Endodermal cell (in vitro differentiated cells): ENCODE measurements around the gene BRMS1. TPM values are rescaled to one million over a fixed set of nuclear protein-coding genes. Genes with fewer than 3 reads are reported as not detected.
A peak's percentile ranks its signal among the peaks of the same experiment; 100 is the strongest.

Experiments
- DNase-seq: peaks from one replicate; pipeline ENCODE4 v3.0.0-alpha.2; 2017
- H3K27ac ChIP-seq: 2 replicates; pipeline ENCODE4 v1.5.1; 2013; ENCODE audit warnings: mild to moderate bottlenecking, low read depth, low read length, moderate library complexity
- H3K27me3 ChIP-seq: 2 replicates; pipeline ENCODE4 v1.6.1; 2013; ENCODE audit warnings: mild to moderate bottlenecking, low read length, moderate library complexity; ENCODE audit not compliant: insufficient read depth, control insufficient read depth, poor library complexity, severe bottlenecking
- H3K36me3 ChIP-seq: 2 replicates; pipeline ENCODE4 v1.7.0; 2013; ENCODE audit warnings: mild to moderate bottlenecking, low read length, moderate library complexity; ENCODE audit not compliant: control insufficient read depth, insufficient read depth
- H3K4me1 ChIP-seq: one replicate; pipeline ENCODE4 v1.7.0; 2013; ENCODE audit warnings: low read length; ENCODE audit not compliant: control insufficient read depth, insufficient read depth
- H3K4me3 ChIP-seq: 2 replicates; pipeline ENCODE4 v1.5.1; 2013; ENCODE audit warnings: mild to moderate bottlenecking, low read length, moderate library complexity
- H3K9ac ChIP-seq: 2 replicates; pipeline ENCODE4 v1.6.1; 2013; ENCODE audit warnings: mild to moderate bottlenecking, low read length, moderate library complexity; ENCODE audit not compliant: poor library complexity, severe bottlenecking; ENCODE audit errors: extremely low read depth
- H3K9me3 ChIP-seq: 2 replicates; pipeline ENCODE4 v1.6.1; 2013; ENCODE audit warnings: mild to moderate bottlenecking, low read length, moderate library complexity; ENCODE audit not compliant: control insufficient read depth
- H3K27ac Mint-ChIP-seq: 2 replicates; pipeline ENCODE4 v1.8.0; 2020; ENCODE audit warnings: mixed read lengths
- H3K27me3 Mint-ChIP-seq: 2 replicates; pipeline ENCODE4 v1.8.0; 2021; ENCODE audit warnings: mild to moderate bottlenecking, mixed read lengths; ENCODE audit not compliant: insufficient read depth
- H3K36me3 Mint-ChIP-seq: 2 replicates; pipeline ENCODE4 v1.8.0; 2020; ENCODE audit warnings: low read depth, mixed read lengths
- H3K4me1 Mint-ChIP-seq: 2 replicates; pipeline ENCODE4 v1.8.0; 2020; ENCODE audit warnings: mixed read lengths
- H3K4me3 Mint-ChIP-seq: 2 replicates; pipeline ENCODE4 v1.8.0; 2020; ENCODE audit warnings: mild to moderate bottlenecking, moderate library complexity, mixed read lengths
- H3K9me3 Mint-ChIP-seq: 2 replicates; pipeline ENCODE4 v1.8.0; 2020; ENCODE audit warnings: mild to moderate bottlenecking, mixed read lengths
- CTCF ChIP-seq: fragments of 200-600 bp; sonication (generic); conservative IDR thresholded peaks from 2 replicates; pipeline ENCODE4 v1.5.0; 2021; ENCODE audit warnings: antibody characterized with exemption, mild to moderate bottlenecking
- whole genome bisulfite sequencing, 2 experiments: methylation state at CpG; one replicate each; pipeline versions ENCODE4 v1.1.5 to v1.1.7; 2013; ENCODE audit warnings: missing lambda C conversion rate in 2 of 2, mixed read lengths in 1 of 2; ENCODE audit not compliant: insufficient coverage in 1 of 2, insufficient read length in 1 of 2; 5-methylcytosine and 5-hydroxymethylcytosine counted together
- long read RNA-seq, 4 experiments: library from polyadenylated mRNA in 2 of 4; library from RNA in 1 of 4; library from capped mRNA in 1 of 4; stranded (forward) in 3 of 4; unstranded in 1 of 4; transcript quantifications; one replicate each; pipeline ENCODE4 v2.0.0, GENCODE V29; 2020 to 2021; ENCODE audit warnings: inconsistent platforms in 1 of 4
- polyA plus RNA-seq, 2 experiments: library from polyadenylated mRNA; stranded (reverse); fragments of 50-300 nt; gene quantifications; one replicate each; pipeline ENCODE4 v1.2.3, GENCODE V29; 2013
- total RNA-seq, 2 donors: library from RNA; stranded (reverse); fragmentation: NEBNext Ultra II Directional in 1 of 2; extraction: Animal tissue kit (Norgen Biotek cat#: 25700) in 1 of 2; gene quantifications; 2 replicates in 1 of 2; 3 replicates in 1 of 2; pipeline ENCODE4 v1.2.1, GENCODE V29; 2021

The BRMS1 gene
- total RNA-seq, result 10 to 100 TPM; 38.7 to 40.3 TPM
- polyA plus RNA-seq (2013, experiment 1 of 2), result 29.5 TPM
- 30.5 TPM for polyA plus RNA-seq (2013, experiment 2 of 2)
- long read RNA-seq, experiment 1, transcript BRMS1-201 (10 exons, 1,445 nt), result major isoform, 5 of 34 reads
- long read RNA-seq, experiment 1, partial matches to known transcripts, result 24 of 34 reads
- long read RNA-seq, experiment 1, other reads (novel, unspliced or antisense), result 5 of 34 reads
- long read RNA-seq, experiment 2, transcript BRMS1-201 (10 exons, 1,445 nt), result major isoform, 44 of 53 reads
- long read RNA-seq, experiment 2, partial matches to known transcripts, result 0 of 53 reads
- long read RNA-seq, experiment 2, other reads (novel, unspliced or antisense), result 6 of 53 reads
- long read RNA-seq, experiment 3, transcript BRMS1-202 (10 exons, 1,363 nt), result minor isoform, 8 of 224 reads
- long read RNA-seq, experiment 3, transcript BRMS1-201 (10 exons, 1,445 nt), result major isoform, 192 of 224 reads
- long read RNA-seq, experiment 3, partial matches to known transcripts, result 2 of 224 reads
- long read RNA-seq, experiment 3, other reads (novel, unspliced or antisense), result 20 of 224 reads
- long read RNA-seq, experiment 4, transcript BRMS1-202 (10 exons, 1,363 nt), result minor isoform, 9 of 98 reads
- long read RNA-seq, experiment 4, transcript BRMS1-201 (10 exons, 1,445 nt), result major isoform, 82 of 98 reads
- long read RNA-seq, experiment 4, partial matches to known transcripts, result 1 of 98 reads
- long read RNA-seq, experiment 4, other reads (novel, unspliced or antisense), result 6 of 98 reads

- peak; percentile 98 for DNase-seq
- Histone ChIP-seq H3K27ac (peak within 1 kb of the TSS; percentile 59), H3K9me3 (no peaks in the 10 kb centered on the region), H3K27me3 (no peaks in the 10 kb centered on the region), H3K4me1 (peaks cover 8% of the 10 kb centered on the region), H3K4me3 (peak within 1 kb of the TSS; percentile 96), H3K9ac (peak within 1 kb of the TSS; percentile 89), H3K36me3 (peaks cover 27% of the 10 kb centered on the region)
- TF ChIP-seq CTCF, result peak; percentile 20
- peaks cover 12% of the 10 kb centered on the region for H3K36me3 Mint-ChIP-seq
- peak within 1 kb of the TSS; percentile 87 for H3K4me3 Mint-ChIP-seq
- peak within 1 kb of the TSS; percentile 97 for H3K27ac Mint-ChIP-seq
- no peaks in the 10 kb centered on the region for H3K27me3 Mint-ChIP-seq
- no peaks in the 10 kb centered on the region for H3K9me3 Mint-ChIP-seq
- H3K4me1 Mint-ChIP-seq, result peaks cover 20% of the 10 kb centered on the region
- 0 to 1% methylated on average over 42 to 59 of the region's 59 CpGs for WGBS, 2 experiments
These were observed at the start of gene BRMS1 for GRCh38 chr11:66344550-66345315. BRMS1 (minus strand) TSS chr11:66345104; CDS start chr11:66342234, 2,870 bp downstream.

- no peak overlapping the region for H3K27ac Mint-ChIP-seq
- no peaks in the 10 kb centered on the region for H3K9me3 ChIP-seq
- H3K27me3 ChIP-seq, result no peaks in the 10 kb centered on the region
- H3K4me1 Mint-ChIP-seq, result no peaks in the 10 kb centered on the region
- H3K36me3 Mint-ChIP-seq, result no peaks in the 10 kb centered on the region
- 91 to 95% methylated on average over 2 of the region's 3 CpGs for WGBS, 2 experiments
- no peak overlapping the region for H3K9ac ChIP-seq
- H3K4me3 ChIP-seq, result no peak overlapping the region
- no peak for TF ChIP-seq CTCF
- no peak for DNase-seq
- H3K4me3 Mint-ChIP-seq, result no peak overlapping the region
- no peaks in the 10 kb centered on the region for H3K36me3 ChIP-seq
- H3K9me3 Mint-ChIP-seq, result no peaks in the 10 kb centered on the region
- H3K27ac ChIP-seq, result no peak overlapping the region
- H3K4me1 ChIP-seq, result no peaks in the 10 kb centered on the region
- peaks cover 29% of the 10 kb centered on the region for H3K27me3 Mint-ChIP-seq
These were observed 49.0 kb upstream of the BRMS1 start for GRCh38 chr11:66393954-66394353.

GRCh38 chr11:66391322-66391721 lies 46.4 kb upstream of the BRMS1 start:
- H3K4me3 ChIP-seq, result no peak overlapping the region
- no peak overlapping the region for H3K27ac Mint-ChIP-seq
- no peaks in the 10 kb centered on the region for H3K36me3 Mint-ChIP-seq
- H3K9me3 Mint-ChIP-seq, result no peaks in the 10 kb centered on the region
- no peak for TF ChIP-seq CTCF
- H3K4me1 Mint-ChIP-seq, result peaks cover under 1% of the 10 kb centered on the region
- H3K4me1 ChIP-seq, result no peaks in the 10 kb centered on the region
- H3K27ac ChIP-seq, result no peak overlapping the region
- no peaks in the 10 kb centered on the region for H3K9me3 ChIP-seq
- WGBS, 2 experiments, result 95 to 96% methylated on average over 5 to 6 of the region's 6 CpGs
- H3K36me3 ChIP-seq, result no peaks in the 10 kb centered on the region
- H3K4me3 Mint-ChIP-seq, result no peak overlapping the region
- H3K9ac ChIP-seq, result no peak overlapping the region
- DNase-seq, result no peak
- H3K27me3 ChIP-seq, result peaks cover 8% of the 10 kb centered on the region
- peaks cover 30% of the 10 kb centered on the region for H3K27me3 Mint-ChIP-seq
